ENCODE results near the gene ZNF8.

ZNF8 gene

GRCh38 chr19:58351558-58351878, 72.8 kb downstream of the ZNF8 start:
- H3K4me3 ChIP-seq (ENCODE audit: low read depth in 1 of 2, low read length in 1 of 2) = no peak overlapping the region
- peaks cover 73% of the 10 kb centered on the region for H3K27me3 ChIP-seq
- TF ChIP-seq CTCF (IDR thresholded peaks at IDR 0.05) = no peak
- H3K9me3 ChIP-seq = no peaks in the 10 kb centered on the region
- H3K4me1 ChIP-seq (ENCODE audit: control insufficient read depth in 1 of 2, insufficient read depth in 1 of 2, low read depth in 1 of 2, low read length in 1 of 2) = peaks cover 16 to 21% of the 10 kb centered on the region in 2 experiments
- no peak overlapping the region for H3K27ac ChIP-seq
- H3K36me3 ChIP-seq = no peaks in the 10 kb centered on the region

- no peak for TF ChIP-seq CTCF (IDR thresholded peaks at IDR 0.05)
- peaks cover 73% of the 10 kb centered on the region for H3K27me3 ChIP-seq
- no peaks in the 10 kb centered on the region for H3K9me3 ChIP-seq
- no peaks in the 10 kb centered on the region for H3K36me3 ChIP-seq
- H3K4me1 ChIP-seq (ENCODE audit: control insufficient read depth in 1 of 2, insufficient read depth in 1 of 2, low read depth in 1 of 2, low read length in 1 of 2) = peaks cover 21 to 23% of the 10 kb centered on the region in 2 experiments
- no peak overlapping the region for H3K27ac ChIP-seq
- no peak overlapping the region for H3K4me3 ChIP-seq (ENCODE audit: low read depth in 1 of 2, low read length in 1 of 2)
Measured at GRCh38 chr19:58351990-58352755, 73.4 kb downstream of the ZNF8 start.

Data from neutrophil (primary cell).